ENCODE data around the gene RETN.
A peak's percentile ranks its signal among the peaks of the same experiment; 100 is the strongest.

The RETN gene

DNA sequence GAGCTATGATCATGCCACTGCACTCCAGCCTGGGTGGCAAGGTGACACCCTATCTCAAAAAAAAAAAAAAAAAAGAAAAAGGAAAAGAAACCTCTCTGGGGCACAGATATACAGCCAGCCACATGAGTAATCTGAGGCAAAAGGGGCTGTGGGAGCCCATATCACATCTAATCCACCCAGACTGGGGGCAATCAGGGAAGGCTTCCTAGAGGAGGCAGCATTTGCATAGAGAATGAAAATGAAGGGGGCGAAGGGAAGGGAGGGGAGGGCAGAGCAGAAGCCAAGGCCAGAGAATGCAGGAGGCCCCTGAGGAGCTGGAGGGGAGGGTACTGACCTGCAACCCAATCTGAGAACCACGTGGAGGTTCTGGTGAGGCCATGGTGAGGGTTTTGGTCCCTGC lies 18.7 kb upstream of the RETN start:
- Histone ChIP-seq H3K27me3 (replicated peaks; ENCODE audit: control insufficient read depth, insufficient read depth, low read length) (no peaks in the 10 kb centered on the region), H3K36me3 (ENCODE audit: control insufficient read depth, insufficient read depth, low read length) (peaks cover 8% of the 10 kb centered on the region), H3K4me3 (replicated peaks; ENCODE audit: low read depth, low read length) (no peak overlapping the region)
- no peak for DNase-seq (ENCODE audit: extremely low read depth, insufficient read length)
- TF ChIP-seq, protein P1, sequence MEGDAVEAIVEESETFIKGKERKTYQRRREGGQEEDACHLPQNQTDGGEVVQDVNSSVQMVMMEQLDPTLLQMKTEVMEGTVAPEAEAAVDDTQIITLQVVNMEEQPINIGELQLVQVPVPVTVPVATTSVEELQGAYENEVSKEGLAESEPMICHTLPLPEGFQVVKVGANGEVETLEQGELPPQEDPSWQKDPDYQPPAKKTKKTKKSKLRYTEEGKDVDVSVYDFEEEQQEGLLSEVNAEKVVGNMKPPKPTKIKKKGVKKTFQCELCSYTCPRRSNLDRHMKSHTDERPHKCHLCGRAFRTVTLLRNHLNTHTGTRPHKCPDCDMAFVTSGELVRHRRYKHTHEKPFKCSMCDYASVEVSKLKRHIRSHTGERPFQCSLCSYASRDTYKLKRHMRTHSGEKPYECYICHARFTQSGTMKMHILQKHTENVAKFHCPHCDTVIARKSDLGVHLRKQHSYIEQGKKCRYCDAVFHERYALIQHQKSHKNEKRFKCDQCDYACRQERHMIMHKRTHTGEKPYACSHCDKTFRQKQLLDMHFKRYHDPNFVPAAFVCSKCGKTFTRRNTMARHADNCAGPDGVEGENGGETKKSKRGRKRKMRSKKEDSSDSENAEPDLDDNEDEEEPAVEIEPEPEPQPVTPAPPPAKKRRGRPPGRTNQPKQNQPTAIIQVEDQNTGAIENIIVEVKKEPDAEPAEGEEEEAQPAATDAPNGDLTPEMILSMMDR (IDR thresholded peaks at IDR 0.05; ENCODE audit: insufficient read depth, low read length, poor library complexity, severe bottlenecking), result no peak

DNA sequence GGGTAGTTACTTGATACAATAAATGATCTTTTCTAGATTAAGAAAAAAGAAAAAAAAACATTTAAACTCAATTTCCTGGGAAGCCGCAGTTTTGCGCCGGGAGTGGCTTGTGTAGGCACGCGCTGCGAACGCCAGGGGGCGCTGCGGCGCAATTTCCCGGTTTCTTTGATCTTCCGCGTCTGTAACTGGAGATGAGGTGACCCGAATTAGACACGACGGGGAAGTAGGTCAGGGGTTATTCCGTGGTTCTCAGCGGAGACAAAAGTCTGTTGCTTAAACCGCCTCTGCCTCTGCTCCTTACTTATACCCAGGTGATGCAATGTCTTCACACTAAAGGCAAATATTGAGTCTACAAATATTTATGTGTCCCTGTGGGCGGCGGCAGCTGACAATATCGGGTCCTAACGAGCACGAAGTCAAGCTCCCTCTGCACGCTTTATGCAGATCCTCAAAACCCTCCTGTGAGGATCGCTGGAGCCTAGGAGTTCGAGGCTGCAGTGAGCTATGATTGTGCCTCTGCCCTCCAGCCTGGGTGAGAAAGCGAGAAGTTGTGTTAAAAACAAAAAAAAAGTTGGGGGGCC lies 16.7 kb upstream of the RETN start:
- Histone ChIP-seq H3K27me3 (replicated peaks; ENCODE audit: control insufficient read depth, insufficient read depth, low read length) (no peaks in the 10 kb centered on the region), H3K4me3 (replicated peaks; ENCODE audit: low read depth, low read length) (peak overlapping the region; percentile 5; the same call in 1 of the 2 replicates), H3K36me3 (ENCODE audit: control insufficient read depth, insufficient read depth, low read length) (peaks cover 2% of the 10 kb centered on the region)
- DNase-seq (ENCODE audit: extremely low read depth, insufficient read length), result peak; percentile 83
- TF ChIP-seq, protein P1 (IDR thresholded peaks at IDR 0.05; ENCODE audit: insufficient read depth, low read length, poor library complexity, severe bottlenecking), result peak; percentile 94

DNA sequence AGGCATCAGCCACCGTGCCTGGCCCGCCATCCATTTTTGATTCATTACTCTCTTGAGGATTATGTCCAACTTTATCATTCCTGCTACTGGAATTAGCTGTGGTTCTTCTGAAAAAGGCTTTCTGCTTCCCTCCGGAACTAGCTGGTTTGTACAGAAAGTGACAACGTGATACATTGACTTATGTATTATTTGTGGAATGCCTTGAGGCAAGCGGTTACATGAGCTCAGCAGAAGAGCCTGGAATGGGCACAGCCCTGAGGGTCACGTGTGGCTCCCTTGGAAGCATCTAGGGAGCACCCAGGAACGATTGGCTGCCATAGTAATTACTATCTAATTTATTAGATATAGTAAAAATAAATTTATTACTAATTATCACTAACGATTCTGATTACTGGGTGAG lies 14.4 kb upstream of the RETN start:
- no peak overlapping the region for H3K4me3 ChIP-seq (replicated peaks; ENCODE audit: low read depth, low read length)
- no peaks in the 10 kb centered on the region for H3K36me3 ChIP-seq (ENCODE audit: control insufficient read depth, insufficient read depth, low read length)
- H3K27me3 ChIP-seq (replicated peaks; ENCODE audit: control insufficient read depth, insufficient read depth, low read length), result no peaks in the 10 kb centered on the region
- TF ChIP-seq, protein P1 (IDR thresholded peaks at IDR 0.05; ENCODE audit: insufficient read depth, low read length, poor library complexity, severe bottlenecking), result no peak
- no peak for DNase-seq (ENCODE audit: extremely low read depth, insufficient read length)

DNA sequence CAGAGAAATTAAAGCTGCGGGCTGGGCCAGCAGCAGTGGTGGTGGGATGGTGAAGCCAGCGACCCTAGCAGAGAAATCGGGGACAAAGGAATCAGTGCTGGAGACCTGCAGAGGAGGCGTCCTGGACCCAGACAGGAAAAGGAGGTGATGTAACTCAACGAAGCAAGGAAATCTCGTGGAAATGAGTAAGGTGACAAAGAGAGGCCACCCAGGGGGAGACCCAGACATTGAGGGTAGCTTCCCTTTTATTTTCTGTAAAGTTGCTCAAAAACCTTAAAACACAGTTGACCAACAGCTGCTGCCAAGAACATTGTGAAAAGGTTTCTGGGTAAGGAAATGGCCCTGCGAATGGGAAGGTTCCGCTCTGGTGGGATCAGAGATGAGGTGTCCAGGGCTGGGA lies 13.3 kb upstream of the RETN start:
- Histone ChIP-seq H3K36me3 (ENCODE audit: control insufficient read depth, insufficient read depth, low read length) (no peaks in the 10 kb centered on the region), H3K27me3 (replicated peaks; ENCODE audit: control insufficient read depth, insufficient read depth, low read length) (no peaks in the 10 kb centered on the region), H3K4me3 (replicated peaks; ENCODE audit: low read depth, low read length) (no peak overlapping the region)
- no peak for DNase-seq (ENCODE audit: extremely low read depth, insufficient read length)
- TF ChIP-seq, protein P1 (IDR thresholded peaks at IDR 0.05; ENCODE audit: insufficient read depth, low read length, poor library complexity, severe bottlenecking), result no peak

DNA sequence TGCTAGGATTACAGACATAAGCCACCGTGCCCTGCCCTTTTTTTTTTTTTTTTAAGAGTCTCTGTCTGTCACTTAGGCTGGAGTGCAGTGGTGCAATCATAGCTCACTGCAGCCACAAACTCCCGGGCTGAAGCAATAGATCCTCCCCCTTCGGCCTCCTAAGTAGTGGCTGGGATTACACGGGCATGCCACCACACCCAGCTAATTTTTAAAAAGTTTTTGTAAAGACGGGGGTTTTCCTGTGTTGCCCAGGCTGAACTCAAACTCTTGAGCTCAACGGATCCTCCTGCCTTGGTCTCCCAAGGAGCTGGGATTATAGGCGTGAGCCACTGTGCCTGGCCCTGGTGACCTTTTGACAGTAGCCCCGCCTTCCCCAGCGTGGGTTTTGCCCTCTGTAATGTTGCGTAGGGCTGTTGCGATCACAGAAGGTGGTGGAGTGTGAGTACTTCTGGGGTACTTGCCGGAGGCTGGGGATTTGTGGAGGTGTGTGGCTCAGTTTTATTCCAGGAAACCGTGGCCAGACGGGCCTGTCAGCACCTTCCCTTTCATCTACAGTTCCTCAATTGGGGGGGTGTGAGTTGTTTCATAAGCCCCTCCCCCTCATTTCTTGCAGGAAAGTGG lies 11.6 kb upstream of the RETN start:
- DNase-seq (ENCODE audit: extremely low read depth, insufficient read length), result no peak

More for the DNA sequence above, 11.6 kb upstream of the RETN start:
- TF ChIP-seq, protein P1 (IDR thresholded peaks at IDR 0.05; ENCODE audit: insufficient read depth, low read length, poor library complexity, severe bottlenecking), result no peak
- no peaks in the 10 kb centered on the region; the same call in 1 of the 2 replicates for H3K27me3 ChIP-seq (replicated peaks; ENCODE audit: control insufficient read depth, insufficient read depth, low read length)
- no peak overlapping the region for H3K4me3 ChIP-seq (replicated peaks; ENCODE audit: low read depth, low read length)
- H3K36me3 ChIP-seq (ENCODE audit: control insufficient read depth, insufficient read depth, low read length), result no peaks in the 10 kb centered on the region

Data from GM06990 (cell line).